GM18505 (cell line): ENCODE data around the gene ADIPOR2.
"Not testable (repeated sequence)": the region's sequence is repeated elsewhere in the genome, so short reads cannot be mapped to it uniquely, and the experiment has no call there.

Source experiments
- ATAC-seq: cut with Tn5 transposase; IDR thresholded peaks from one replicate; pipeline ENCODE4 v1.9.1; 2021; ENCODE audit not compliant: unreplicated experiment
- POLR2A ChIP-seq: IDR thresholded peaks from 4 replicates; pipeline ENCODE4 v1.6.1; 2011; ENCODE audit warnings: borderline replicate concordance; ENCODE audit not compliant: insufficient read depth, insufficient read length; ENCODE audit errors: extremely low read depth

ADIPOR2 gene

DNA sequence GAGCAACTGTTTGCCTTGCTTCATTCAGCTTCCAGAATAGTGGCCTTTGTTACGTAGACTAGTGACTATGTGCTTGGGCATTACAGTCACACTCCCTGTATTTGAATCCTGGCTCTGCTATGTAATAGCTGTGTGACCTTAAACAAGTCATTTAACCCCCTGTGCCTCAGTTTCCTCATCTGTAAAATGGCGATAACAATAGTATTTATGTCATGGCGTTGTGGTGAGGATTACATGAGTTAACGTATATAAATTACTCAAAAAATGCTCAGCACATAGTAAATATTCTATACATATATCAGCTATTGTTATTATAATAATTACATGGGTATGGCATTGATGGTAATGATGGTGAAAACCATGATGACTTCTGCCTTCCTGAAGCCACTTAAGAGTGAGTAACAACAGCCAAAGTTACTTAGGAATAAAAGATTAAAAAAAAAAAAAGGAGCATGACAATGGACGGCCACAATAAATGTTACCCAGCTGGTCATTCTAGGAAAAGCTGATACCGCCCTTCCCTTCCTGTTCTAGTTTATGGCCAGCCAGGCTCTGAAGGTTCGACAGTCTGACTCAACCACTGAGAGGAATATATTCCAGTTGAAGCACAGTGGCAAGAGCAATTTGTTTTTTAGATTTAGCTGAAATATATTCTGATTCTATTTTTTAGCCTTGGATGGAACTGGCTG is 9.9 kb upstream of the ADIPOR2 start:
- TF ChIP-seq POLR2A = no peak
- ATAC-seq = no peak

DNA sequence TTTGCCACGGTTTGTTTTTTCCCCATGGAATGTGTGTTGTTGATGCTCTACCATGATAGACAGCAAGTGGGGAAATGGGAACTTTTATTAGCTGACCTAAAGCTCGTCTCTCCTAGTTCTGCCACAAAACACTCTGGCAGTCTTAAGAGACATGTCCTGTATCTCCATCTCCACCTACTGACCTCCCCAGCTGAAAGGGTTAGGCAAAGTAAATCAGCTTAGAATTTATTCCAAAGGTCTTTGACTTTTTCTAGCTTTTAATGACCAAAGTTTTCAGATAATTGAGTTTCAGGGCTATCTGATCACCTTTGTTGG is 9.4 kb upstream of the ADIPOR2 start:
- ATAC-seq = no peak

DNA sequence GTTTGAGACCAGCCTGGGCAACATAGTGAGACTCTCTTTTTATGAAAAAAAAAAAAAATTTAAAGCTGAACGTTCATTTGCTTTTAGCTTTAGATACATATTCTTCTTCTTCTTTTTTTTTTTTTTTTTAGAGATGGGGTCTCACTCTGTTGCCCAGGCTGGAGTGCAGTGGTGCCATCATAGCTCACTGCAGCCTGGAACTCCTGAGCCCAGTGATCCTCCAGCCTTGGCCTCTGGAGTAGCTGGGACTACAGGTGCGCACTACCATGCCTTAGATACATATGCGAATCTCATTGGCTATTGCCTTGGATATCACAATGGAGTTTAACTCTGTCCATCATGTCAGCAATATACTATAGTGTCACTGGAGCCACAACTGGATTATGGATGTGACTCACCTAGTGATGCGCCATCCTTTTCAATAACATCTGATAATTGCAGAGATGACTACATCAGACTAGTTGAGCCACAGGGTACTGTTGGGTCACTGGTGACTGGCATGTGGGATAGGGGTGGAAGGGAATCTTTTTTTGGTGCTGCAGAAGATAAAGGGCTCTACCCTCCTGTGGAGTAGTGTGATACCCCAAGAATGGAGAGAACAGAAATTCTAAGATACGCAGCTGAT is 2.7 kb upstream of the ADIPOR2 start:
- TF ChIP-seq POLR2A = no peak
- no peak for ATAC-seq

More for the DNA sequence above, 9.4 kb upstream of the ADIPOR2 start:
- no peak for TF ChIP-seq POLR2A

DNA sequence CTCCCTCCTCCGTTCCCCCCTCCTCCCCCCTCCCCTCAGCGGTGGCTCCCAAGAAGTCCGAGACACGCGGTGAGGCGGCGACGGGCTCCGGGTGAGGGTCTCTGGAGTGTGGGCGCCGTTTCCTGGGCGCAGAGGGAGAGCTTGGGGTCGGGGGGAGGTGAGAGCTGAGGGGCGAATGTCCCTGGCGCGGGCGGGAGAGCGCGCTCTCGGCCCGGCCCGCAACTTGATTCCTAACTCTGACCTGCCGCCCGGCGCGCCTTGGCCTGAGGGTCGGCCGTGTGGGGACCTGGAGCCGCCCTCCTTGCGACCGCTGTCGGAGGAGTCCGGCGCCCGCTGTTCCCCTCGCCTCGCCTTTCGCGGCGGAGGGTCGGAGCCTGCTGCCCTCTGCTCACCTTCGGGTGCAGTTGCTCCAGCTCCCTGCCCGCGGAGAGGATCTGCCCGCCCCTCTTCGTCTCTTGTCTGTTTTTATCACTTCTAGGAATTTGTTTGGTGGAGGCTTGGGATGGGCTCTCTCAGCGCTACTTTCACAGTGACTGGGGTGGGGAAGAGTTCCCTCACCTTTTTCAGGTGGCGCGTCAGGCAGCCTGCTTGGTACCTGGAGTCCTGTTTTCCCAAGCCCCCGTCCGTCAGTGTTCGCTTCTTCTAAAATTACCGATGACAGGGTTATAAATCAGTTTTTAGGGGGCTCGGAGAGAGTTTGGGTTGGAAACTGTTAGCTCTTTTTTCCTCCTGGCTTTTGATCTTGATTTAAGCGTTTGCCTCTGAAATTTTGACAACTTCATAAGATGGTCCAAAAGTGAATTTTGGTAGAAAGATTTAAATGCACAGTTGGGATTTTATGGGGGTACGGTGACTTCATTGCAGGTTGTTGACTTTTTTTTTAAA is 495 bp downstream of the ADIPOR2 start:
- peak; percentile 35 for ATAC-seq
- no peak for TF ChIP-seq POLR2A

DNA sequence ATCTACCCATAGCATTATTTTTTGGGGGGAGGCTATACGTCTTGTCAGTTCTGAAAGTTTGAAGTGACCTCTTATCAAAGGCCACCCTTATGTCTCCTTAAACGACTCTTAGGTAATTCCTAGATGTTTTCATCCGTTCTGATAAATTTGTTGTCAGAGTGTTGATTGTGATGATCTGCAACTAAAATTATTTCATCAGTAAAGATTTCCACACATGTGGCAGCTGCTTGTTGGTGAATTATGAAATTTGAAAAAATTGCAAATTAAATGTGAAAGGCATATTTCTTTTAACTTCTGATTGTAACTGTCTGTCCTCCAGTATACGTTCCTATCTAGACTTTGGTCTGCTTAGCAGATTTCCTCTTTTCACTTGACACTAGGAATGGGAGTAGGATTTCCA is 1.4 kb downstream of the ADIPOR2 start:
- no peak for TF ChIP-seq POLR2A
- no peak for ATAC-seq

DNA sequence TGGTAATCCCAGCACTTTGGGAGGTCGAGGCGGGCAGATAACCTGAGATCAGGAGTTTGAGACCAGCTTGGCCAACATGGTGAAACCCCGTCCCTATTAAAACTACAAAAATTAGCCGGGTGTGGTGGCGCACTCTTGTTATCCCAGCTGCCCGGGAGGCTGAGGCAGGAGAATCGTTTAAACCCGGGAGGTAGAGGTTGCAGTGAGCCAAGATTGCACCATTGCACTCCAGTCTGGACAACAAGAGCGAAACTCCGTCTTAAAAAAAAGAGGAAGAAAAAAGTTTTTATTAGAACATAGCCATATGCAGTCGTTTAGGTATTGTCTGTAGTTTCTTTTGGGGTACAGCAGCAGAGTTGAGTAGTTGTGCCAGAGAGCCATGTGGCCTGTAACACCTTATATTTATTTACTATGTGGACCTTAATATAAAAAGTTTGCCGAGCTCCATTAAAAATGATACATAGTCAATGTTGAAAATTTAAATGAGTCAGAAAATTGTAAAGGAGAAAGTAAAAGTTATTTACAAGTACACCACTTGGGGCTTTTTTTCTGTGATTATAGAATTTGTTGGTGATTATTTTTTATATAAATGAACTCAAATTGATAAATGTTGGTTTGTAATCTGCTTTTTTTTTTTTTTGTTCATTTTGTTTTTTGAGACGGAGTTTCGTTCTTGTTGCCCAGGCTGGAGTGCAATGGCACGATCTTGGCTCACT is 2.2 kb downstream of the ADIPOR2 start:
- ATAC-seq = no peak
- no peak for TF ChIP-seq POLR2A

DNA sequence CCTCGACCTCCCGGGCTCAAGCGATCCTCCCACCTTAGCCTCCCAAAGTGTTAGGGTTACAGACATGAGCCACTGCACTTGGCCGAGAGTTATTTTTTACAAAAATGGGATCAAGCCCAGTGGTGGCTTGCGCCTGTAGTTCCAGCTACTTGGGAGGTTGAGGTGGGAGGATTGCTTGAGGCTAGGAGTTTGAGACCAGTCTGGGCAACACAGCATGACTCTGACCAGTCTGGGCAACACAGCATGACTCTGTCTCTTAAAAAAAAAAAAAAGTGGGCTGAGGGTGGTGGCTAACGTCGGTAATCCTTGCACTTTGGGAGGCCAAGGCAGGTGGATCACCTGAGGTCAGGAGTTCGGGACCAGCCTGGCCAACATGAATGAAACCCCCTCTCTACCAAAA is 4.2 kb downstream of the ADIPOR2 start:
- not testable (repeated sequence) for ATAC-seq

DNA sequence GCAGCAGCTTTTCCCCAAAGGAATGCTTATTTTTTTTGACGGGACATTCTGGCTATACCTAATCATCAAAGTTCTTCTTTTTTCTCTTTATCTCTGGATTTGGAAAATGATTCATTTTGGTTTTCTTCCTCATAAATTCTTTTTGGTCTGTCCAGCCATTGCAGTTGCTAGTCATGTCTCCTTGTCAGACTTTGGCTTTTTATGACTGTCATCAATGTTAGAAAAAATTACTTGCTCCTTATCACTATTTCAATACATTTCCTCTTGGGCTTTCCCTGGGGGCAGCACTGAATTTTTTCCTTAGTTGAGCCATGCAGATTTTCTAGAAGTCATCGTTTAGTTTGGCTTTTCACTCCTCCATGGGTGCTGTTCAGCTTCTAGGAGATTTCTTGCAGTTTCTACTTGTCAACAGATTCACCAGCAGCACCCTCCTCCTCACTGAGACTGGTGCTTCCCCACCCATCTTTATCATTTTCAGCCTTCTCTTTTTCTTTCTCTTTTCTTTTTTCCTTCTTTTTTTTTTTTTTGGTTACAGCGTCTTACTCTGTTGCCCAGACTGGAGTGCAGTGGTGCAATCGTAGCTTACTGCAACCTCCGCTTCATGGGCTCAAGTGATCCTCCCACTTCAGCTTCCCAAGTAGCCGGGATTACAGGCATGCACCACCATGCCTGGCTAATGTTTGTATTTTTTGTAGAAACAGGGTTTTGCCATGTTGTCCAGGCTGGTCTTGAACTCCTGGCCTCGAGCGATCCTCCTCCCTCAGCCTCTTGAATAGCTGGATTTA is 5.2 kb downstream of the ADIPOR2 start:
- ATAC-seq = no peak
- TF ChIP-seq POLR2A = no peak

DNA sequence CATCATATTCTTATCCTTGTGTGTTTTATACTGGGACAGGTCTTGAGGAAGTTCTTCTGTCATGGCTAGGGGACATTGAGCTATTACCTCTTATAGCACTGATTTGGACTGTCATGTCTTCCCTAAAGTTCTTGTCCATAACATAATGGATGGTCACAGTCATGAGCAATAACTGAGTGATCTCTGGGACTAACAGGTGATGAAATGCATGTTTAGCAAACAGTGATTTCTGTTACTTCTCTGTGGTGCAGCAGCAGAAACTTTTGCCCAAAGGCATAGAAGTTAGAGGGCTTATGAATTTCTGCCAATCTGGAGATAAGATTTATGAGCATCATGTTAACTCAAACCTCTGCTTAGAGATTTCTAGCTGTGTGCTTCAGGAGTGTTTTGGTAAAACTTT is 5.9 kb downstream of the ADIPOR2 start:
- ATAC-seq = no peak
- no peak for TF ChIP-seq POLR2A

DNA sequence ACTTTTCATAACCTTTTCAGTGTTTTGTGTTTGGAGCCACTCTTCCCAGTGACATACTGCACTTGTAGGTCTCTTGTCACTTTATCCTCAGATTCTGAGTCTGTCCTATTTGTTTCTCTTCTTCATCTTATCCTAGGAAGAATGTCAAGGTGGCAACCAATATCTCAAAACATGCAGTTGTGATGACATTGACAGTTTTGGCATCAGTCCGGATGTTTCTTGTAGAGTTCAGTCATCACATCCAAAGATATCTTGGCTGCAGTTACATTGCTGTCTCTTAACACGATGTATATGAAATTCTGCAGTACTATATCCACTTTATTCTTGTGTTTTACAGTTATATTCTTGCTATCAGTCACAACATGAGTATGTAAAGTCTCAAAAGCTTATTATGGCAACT is 6.4 kb downstream of the ADIPOR2 start:
- no peak for TF ChIP-seq POLR2A

DNA sequence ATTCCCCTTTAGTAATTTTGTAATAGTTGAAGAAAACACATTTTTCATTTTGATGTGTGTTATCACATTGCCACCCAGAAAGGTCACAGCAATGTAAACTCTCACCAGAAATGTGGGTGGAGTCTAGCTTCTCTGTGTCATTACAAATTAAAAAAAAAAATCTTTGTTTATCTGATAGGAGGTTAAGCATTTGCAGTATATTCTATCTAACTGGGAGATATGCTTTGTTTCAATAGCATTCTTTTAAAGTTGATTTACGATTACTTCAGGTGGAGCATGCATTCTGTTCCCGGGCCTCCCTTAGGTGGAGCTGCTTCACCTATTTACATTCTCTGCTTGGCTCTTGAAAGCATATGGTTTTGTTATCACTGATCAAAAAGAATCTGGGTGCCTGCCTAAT is 7.8 kb downstream of the ADIPOR2 start:
- ATAC-seq = no peak
- TF ChIP-seq POLR2A = no peak

More for the DNA sequence above, 6.4 kb downstream of the ADIPOR2 start:
- no peak for ATAC-seq

DNA sequence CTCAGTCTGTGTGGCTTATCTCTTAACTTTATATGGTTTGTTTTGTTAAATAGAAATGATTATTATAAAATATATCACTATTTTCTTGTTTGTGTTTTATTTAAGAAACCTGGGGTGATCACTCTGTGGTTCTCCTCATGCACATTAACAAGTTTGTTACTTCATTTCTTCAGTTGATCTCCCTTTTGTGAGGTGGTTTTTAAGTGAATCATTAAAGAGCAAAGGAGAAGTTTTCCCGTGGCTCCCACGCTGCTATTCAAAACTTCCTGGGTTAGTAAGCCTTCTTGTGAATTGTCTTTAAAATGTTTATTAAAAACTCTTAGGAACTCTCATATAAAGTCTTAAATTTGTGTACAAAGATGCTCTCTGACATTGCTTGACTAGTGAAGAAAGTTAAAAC is 11.8 kb downstream of the ADIPOR2 start:
- no peak for TF ChIP-seq POLR2A
- ATAC-seq = no peak
